ENCODE measurements around the gene ZNF385B. TPM values are rescaled to one million over a fixed set of nuclear protein-coding genes. Genes with fewer than 3 reads are reported as not detected.

Gene ZNF385B
- total RNA-seq, 1 donor from 2014 or later: not detected

DNA sequence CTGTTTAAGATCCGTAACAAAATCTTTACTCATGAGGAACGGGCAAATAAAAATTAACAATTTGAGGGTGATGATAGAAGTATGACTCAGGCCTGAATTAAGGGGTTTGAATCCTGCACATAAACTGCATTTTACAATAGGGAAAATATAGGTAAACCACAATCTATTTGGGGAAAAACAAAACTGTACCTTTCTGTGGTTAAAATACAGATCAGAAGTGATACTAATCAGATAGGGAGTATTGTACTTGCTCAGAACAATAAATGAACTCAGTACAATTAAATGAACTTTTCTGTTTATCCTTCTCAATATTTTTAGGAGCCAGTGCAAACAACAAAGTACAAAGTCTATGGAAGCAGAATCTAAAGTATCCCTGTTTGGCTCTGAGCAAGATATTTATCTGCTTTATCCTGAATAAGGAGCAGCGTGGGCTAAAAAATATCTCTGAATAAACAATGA lies 287.3 kb downstream of the ZNF385B start:
- no peak for DNase-seq
- no peaks in the 10 kb centered on the region for H3K36me3 Mint-ChIP-seq (ENCODE audit: unreplicated experiment)
- H3K27ac Mint-ChIP-seq (ENCODE audit: unreplicated experiment): no peak overlapping the region
- H3K9me3 Mint-ChIP-seq (ENCODE audit: unreplicated experiment): no peaks in the 10 kb centered on the region
- no peaks in the 10 kb centered on the region for H3K4me1 Mint-ChIP-seq (ENCODE audit: low read depth, unreplicated experiment)
- TF ChIP-seq, protein P1, sequence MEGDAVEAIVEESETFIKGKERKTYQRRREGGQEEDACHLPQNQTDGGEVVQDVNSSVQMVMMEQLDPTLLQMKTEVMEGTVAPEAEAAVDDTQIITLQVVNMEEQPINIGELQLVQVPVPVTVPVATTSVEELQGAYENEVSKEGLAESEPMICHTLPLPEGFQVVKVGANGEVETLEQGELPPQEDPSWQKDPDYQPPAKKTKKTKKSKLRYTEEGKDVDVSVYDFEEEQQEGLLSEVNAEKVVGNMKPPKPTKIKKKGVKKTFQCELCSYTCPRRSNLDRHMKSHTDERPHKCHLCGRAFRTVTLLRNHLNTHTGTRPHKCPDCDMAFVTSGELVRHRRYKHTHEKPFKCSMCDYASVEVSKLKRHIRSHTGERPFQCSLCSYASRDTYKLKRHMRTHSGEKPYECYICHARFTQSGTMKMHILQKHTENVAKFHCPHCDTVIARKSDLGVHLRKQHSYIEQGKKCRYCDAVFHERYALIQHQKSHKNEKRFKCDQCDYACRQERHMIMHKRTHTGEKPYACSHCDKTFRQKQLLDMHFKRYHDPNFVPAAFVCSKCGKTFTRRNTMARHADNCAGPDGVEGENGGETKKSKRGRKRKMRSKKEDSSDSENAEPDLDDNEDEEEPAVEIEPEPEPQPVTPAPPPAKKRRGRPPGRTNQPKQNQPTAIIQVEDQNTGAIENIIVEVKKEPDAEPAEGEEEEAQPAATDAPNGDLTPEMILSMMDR (IDR thresholded peaks at IDR 0.05; ENCODE audit: partially characterized antibody, unreplicated experiment): no peak
- no peak overlapping the region for H3K4me3 Mint-ChIP-seq (ENCODE audit: unreplicated experiment)
- H3K27me3 Mint-ChIP-seq (ENCODE audit: unreplicated experiment): no peaks in the 10 kb centered on the region

DNA sequence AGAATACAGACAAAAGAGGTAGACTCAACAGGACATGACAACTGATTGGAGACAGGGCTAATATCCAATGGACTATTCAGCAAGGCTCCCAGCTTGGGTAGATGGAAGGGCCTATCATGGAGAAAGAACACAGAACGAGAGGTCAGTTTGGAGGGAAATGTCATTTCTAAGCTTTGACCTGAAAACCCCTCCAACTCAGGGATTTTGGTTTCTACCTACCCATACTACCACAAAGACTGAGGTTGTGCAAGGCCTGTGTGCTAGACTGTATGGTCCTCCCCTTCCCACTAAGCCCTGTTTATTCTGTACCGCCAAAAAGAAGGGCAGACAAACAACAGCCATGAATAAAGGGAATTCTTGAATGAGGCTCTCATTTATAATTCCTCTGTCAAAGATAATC lies 288.9 kb downstream of the ZNF385B start:
- Mint-ChIP-seq H3K27ac (ENCODE audit: unreplicated experiment) (no peak overlapping the region), H3K36me3 (ENCODE audit: unreplicated experiment) (no peaks in the 10 kb centered on the region), H3K27me3 (ENCODE audit: unreplicated experiment) (no peaks in the 10 kb centered on the region), H3K4me1 (ENCODE audit: low read depth, unreplicated experiment) (no peaks in the 10 kb centered on the region), H3K4me3 (ENCODE audit: unreplicated experiment) (no peak overlapping the region), H3K9me3 (ENCODE audit: unreplicated experiment) (no peaks in the 10 kb centered on the region)
- TF ChIP-seq, protein P1 (IDR thresholded peaks at IDR 0.05; ENCODE audit: partially characterized antibody, unreplicated experiment): no peak
- no peak for DNase-seq

DNA sequence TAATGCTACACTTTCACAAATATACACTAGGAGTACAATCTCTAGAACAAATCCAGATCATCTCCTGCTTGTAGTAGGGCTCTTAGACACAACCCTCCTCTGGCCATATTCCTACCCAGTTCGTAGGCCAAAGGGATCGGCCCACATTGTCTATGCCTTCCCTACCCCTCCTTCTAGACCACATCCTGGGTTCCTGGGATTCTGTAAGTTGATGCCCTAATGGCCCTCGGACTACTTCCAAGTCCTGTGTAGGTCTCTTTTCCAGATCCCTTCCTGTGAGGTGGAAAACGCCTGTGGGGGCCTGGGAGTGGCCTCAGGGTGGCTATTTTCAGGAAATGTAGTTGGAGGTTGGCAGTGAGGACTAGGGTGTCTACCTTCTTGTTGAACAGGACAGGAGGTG lies 289.7 kb downstream of the ZNF385B start:
- no peak for DNase-seq
- no peaks in the 10 kb centered on the region for H3K36me3 Mint-ChIP-seq (ENCODE audit: unreplicated experiment)
- H3K4me3 Mint-ChIP-seq (ENCODE audit: unreplicated experiment): no peak overlapping the region
- no peaks in the 10 kb centered on the region for H3K9me3 Mint-ChIP-seq (ENCODE audit: unreplicated experiment)
- H3K27ac Mint-ChIP-seq (ENCODE audit: unreplicated experiment): no peak overlapping the region
- TF ChIP-seq, protein P1 (IDR thresholded peaks at IDR 0.05; ENCODE audit: partially characterized antibody, unreplicated experiment): no peak
- H3K27me3 Mint-ChIP-seq (ENCODE audit: unreplicated experiment): no peaks in the 10 kb centered on the region
- H3K4me1 Mint-ChIP-seq (ENCODE audit: low read depth, unreplicated experiment): no peaks in the 10 kb centered on the region

DNA sequence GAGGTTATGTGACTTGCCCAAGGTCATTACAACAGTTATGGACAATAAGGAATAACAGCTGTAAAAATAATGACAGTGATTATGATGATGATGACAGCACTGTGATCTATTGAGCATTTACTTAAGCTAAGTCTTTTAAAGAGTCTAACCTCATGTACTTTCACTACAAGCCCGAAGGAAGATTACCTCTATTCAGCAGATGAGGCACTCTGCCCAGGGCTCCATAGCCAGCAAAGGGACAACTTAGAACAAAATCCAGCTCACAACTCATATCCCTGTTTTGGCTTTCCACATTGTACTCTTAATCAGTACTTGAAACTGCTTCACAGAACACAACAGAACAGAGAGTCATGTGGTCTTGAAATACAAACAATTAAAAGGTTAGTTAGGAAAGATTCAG lies 290.2 kb downstream of the ZNF385B start:
- DNase-seq: no peak
- Mint-ChIP-seq H3K4me1 (ENCODE audit: low read depth, unreplicated experiment) (no peaks in the 10 kb centered on the region), H3K27me3 (ENCODE audit: unreplicated experiment) (no peaks in the 10 kb centered on the region), H3K27ac (ENCODE audit: unreplicated experiment) (no peak overlapping the region), H3K9me3 (ENCODE audit: unreplicated experiment) (no peaks in the 10 kb centered on the region), H3K36me3 (ENCODE audit: unreplicated experiment) (no peaks in the 10 kb centered on the region), H3K4me3 (ENCODE audit: unreplicated experiment) (no peak overlapping the region)
- TF ChIP-seq, protein P1 (IDR thresholded peaks at IDR 0.05; ENCODE audit: partially characterized antibody, unreplicated experiment): no peak

DNA sequence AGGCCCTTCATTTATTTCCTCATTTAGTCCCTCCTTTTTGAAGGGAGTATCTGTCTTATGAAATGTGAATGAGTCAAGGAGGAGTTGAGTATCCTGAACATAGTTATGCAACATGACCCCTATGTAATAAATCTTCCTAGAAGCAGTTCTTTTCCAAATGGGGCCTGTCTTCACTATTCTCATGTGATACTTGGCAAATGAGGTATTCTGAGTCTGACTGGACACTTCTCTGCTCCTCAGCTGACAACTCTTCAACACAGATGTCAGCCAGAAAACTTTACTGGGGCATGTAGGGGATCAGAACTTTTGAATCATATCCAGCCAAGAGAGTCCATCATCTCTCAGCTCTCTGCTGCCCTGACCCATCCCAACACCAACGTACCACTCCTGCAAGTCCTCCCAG lies 291.6 kb downstream of the ZNF385B start:
- Mint-ChIP-seq H3K36me3 (ENCODE audit: unreplicated experiment) (no peaks in the 10 kb centered on the region), H3K4me1 (ENCODE audit: low read depth, unreplicated experiment) (no peaks in the 10 kb centered on the region)
- TF ChIP-seq, protein P1 (IDR thresholded peaks at IDR 0.05; ENCODE audit: partially characterized antibody, unreplicated experiment): no peak

More for the DNA sequence above, 291.6 kb downstream of the ZNF385B start:
- no peak for DNase-seq
- no peak overlapping the region for H3K27ac Mint-ChIP-seq (ENCODE audit: unreplicated experiment)
- H3K9me3 Mint-ChIP-seq (ENCODE audit: unreplicated experiment): no peaks in the 10 kb centered on the region
- H3K4me3 Mint-ChIP-seq (ENCODE audit: unreplicated experiment): no peak overlapping the region
- no peaks in the 10 kb centered on the region for H3K27me3 Mint-ChIP-seq (ENCODE audit: unreplicated experiment)
